HFFc6 (cell line): ENCODE results near the gene NTSR1. TPM values are rescaled to one million over a fixed set of nuclear protein-coding genes. Genes with fewer than 3 reads are reported as not detected.

Experiments used
- DNase-seq: peaks from one replicate; pipeline ENCODE4 v3.0.0-alpha.2; 2018
- H3K27ac Mint-ChIP-seq: 2 replicates; pipeline ENCODE4 v1.8.0; 2020; ENCODE audit warnings: mild to moderate bottlenecking, mixed read lengths
- H3K27me3 Mint-ChIP-seq: 2 replicates; pipeline ENCODE4 v1.8.0; 2021; ENCODE audit warnings: mild to moderate bottlenecking, moderate library complexity, mixed read lengths; ENCODE audit not compliant: insufficient read depth
- H3K36me3 Mint-ChIP-seq: 2 replicates; pipeline ENCODE4 v1.8.0; 2021; ENCODE audit warnings: low read depth, mixed read lengths
- H3K4me1 Mint-ChIP-seq: 2 replicates; pipeline ENCODE4 v1.8.0; 2020; ENCODE audit warnings: low read depth, mixed read lengths
- H3K4me3 Mint-ChIP-seq: 2 replicates; pipeline ENCODE4 v1.8.0; 2020; ENCODE audit warnings: mild to moderate bottlenecking, moderate library complexity, mixed read lengths
- H3K9me3 Mint-ChIP-seq: 2 replicates; pipeline ENCODE4 v1.8.0; 2020; ENCODE audit warnings: mild to moderate bottlenecking, mixed read lengths
- total RNA-seq, 6 experiments: library from RNA; stranded (reverse); fragmentation: NEBNext Ultra II Directional; extraction: Animal tissue kit (Norgen Biotek cat#: 25700); gene quantifications; 2 replicates in 1 of 6; 3 replicates in 5 of 6; pipeline ENCODE4 v1.2.3, GENCODE V29; 2021
- TF ChIP-seq, protein P1 (sequence below): fragments of 200-600 bp; sonication (generic); IDR thresholded peaks from 2 replicates; pipeline ENCODE4 v1.5.0; 2021; ENCODE audit warnings: antibody characterized with exemption, mild to moderate bottlenecking

Gene NTSR1
- total RNA-seq, 6 experiments from 2014 or later, result 3.1 to 6.5 (median 5.6) TPM

DNA sequence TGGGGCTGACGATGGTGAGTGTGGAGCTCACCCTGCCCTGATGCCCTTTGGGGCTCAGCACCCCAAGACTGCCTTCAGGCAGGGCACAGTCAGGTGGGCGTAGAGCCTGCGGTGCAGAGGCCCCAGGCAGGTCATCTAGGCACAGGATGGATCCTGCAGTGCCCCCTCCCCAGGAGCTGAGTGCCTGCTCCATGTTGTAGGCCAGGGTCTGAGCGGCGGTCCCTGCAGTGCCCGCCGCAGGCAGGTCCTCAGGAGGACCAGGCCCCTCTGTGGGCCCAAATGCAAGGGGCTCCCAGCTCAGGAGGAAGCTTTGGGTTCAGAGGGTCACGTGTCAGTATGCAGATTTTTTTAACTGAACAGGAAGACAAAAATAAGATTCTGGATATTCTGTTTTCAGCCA is 90.4 kb downstream of the NTSR1 start:
- TF ChIP-seq, protein P1, sequence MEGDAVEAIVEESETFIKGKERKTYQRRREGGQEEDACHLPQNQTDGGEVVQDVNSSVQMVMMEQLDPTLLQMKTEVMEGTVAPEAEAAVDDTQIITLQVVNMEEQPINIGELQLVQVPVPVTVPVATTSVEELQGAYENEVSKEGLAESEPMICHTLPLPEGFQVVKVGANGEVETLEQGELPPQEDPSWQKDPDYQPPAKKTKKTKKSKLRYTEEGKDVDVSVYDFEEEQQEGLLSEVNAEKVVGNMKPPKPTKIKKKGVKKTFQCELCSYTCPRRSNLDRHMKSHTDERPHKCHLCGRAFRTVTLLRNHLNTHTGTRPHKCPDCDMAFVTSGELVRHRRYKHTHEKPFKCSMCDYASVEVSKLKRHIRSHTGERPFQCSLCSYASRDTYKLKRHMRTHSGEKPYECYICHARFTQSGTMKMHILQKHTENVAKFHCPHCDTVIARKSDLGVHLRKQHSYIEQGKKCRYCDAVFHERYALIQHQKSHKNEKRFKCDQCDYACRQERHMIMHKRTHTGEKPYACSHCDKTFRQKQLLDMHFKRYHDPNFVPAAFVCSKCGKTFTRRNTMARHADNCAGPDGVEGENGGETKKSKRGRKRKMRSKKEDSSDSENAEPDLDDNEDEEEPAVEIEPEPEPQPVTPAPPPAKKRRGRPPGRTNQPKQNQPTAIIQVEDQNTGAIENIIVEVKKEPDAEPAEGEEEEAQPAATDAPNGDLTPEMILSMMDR, result no peak
- H3K9me3 Mint-ChIP-seq, result no peaks in the 10 kb centered on the region
- H3K4me1 Mint-ChIP-seq, result peaks cover 16% of the 10 kb centered on the region
- H3K27me3 Mint-ChIP-seq, result peaks cover 2% of the 10 kb centered on the region; the same call in 1 of the 2 replicates
- DNase-seq, result no peak
- H3K36me3 Mint-ChIP-seq, result peaks cover 14% of the 10 kb centered on the region
- H3K4me3 Mint-ChIP-seq, result no peak overlapping the region
- no peak overlapping the region for H3K27ac Mint-ChIP-seq

DNA sequence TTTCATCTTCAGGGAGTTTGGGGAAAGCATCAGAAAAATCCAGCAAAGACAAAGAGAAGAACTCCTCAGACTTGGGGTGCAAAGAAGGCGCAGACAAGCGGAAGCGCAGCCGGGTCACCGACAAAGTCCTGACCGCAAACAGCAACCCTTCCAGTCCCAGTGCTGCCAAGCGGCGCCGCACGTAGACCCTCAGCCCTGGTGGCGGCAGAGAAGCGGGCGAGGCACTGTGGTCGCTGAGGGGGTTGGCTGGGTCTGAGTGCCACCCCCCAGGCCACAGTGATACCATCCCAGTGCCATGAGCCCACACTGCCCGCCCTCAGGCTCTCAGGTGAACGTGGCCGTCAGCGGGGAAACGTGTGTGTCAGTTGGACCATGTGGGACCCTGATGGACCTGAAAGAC is 90.8 kb downstream of the NTSR1 start:
- TF ChIP-seq, protein P1, result no peak
- Mint-ChIP-seq H3K27me3 (peaks cover 2% of the 10 kb centered on the region; the same call in 1 of the 2 replicates), H3K27ac (no peak overlapping the region), H3K9me3 (no peaks in the 10 kb centered on the region), H3K4me1 (peaks cover 19% of the 10 kb centered on the region), H3K4me3 (no peak overlapping the region), H3K36me3 (peaks cover 14% of the 10 kb centered on the region)
- DNase-seq, result no peak

DNA sequence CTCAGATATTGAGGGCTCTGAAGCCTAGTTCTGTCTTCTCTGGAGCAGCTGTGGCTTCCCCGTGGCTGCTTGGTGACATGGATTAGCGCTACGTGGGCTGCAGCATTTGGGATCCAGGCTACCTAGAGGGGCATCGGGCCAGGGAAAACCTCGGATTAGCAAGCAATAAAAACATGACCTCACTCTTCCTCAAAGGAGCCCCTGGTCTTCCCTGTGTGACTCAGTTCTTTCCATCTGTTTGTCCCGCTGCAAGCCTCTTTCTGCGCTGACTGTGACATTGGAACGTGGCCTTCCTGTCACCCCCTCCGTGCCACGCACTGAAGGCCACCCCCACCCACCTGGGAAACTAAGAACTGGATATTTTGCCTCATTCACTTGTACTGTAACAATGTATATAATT is 91.2 kb downstream of the NTSR1 start:
- Mint-ChIP-seq H3K9me3 (no peaks in the 10 kb centered on the region), H3K27me3 (peaks cover 2% of the 10 kb centered on the region; the same call in 1 of the 2 replicates), H3K27ac (no peak overlapping the region), H3K4me1 (peaks cover 19% of the 10 kb centered on the region), H3K36me3 (peaks cover 14% of the 10 kb centered on the region), H3K4me3 (no peak overlapping the region)
- DNase-seq, result no peak
- TF ChIP-seq, protein P1, result no peak

DNA sequence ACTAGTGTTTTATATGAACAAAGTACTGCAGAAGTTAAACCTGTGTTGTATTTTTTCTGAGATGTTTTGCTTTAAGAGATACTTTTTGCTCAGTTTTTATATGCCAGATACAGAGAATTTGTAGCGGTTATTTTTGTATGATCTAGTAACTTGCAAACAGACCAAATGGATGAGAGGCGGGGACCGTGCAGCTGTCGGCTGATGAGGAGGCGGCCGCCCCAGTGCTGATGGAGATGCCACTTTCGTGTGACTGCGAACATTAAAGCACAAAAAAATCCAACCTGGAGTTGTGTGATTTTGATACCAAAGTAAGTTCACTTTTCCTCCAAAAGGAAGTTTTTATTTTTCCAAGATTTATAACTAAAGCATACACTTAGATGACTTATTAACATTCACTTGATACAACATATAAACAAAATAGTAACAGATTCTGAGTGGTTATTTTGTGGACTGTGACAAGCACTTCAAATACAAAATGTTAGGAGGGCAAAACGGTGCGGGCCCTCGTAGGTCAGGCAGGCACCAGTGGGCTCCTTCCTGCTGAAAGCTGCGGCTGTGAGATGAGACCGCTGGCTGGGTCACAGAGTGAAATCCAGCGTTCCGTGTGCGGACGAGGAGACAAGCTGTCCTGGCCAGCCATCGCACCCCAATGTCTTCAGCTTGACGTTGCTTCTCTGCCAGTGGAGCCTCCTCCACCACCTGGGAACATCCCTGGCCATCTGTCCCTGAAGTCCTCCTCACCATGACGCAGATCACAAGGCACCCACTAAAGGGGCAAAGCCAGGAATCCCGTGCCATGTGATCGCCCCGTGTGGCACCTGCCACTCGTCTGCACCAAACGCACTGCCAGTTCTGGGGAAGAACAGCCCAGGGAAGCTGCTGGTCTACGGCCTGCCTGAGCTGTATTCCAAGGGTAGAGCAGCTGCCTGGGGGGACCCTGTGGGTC is 92.0 kb downstream of the NTSR1 start:
- no peak for DNase-seq
- Mint-ChIP-seq H3K27me3 (peaks cover 2% of the 10 kb centered on the region; the same call in 1 of the 2 replicates), H3K4me3 (no peak overlapping the region), H3K9me3 (no peaks in the 10 kb centered on the region), H3K27ac (no peak overlapping the region), H3K4me1 (peaks cover 19% of the 10 kb centered on the region), H3K36me3 (peaks cover 14% of the 10 kb centered on the region)
- TF ChIP-seq, protein P1, result no peak

DNA sequence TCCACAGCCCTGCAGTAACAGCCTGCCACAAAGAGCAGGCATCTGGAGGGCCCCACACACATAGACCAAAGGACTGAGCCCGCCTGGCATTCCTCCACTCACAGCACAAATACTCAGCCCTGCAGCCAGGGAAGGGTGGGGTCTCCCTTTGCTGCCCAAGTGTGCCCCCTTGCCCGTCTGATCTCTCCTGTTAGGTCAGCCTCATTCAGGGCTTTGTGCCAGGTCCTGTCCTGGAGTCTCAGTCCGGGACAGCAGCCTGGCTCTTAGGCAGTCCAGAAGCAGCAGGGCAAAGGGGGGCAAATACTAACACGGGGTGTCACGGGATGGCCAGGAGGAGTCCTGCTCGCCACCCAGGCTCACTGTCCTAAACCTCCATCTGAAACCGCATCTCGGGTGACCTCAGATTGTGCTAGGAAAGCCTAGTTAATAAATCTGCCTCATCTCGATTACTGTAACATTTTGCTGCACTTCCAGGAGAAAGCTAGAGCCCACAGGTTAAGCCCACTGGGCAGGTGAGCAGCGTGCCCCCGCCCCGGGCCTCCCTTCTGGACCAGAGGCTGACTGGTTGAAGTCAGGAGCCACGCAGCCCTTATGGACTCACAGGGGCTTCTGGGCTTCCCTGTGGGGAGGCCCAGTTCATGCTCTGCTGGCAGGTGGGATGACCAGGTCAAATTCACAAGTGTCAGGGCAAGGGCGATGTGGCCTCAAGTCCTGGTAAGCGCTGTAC is 92.8 kb downstream of the NTSR1 start:
- H3K4me3 Mint-ChIP-seq, result no peak overlapping the region
- no peak for DNase-seq
- H3K9me3 Mint-ChIP-seq, result no peaks in the 10 kb centered on the region
- H3K4me1 Mint-ChIP-seq, result peaks cover 23% of the 10 kb centered on the region
- peaks cover 14% of the 10 kb centered on the region for H3K36me3 Mint-ChIP-seq
- no peak overlapping the region for H3K27ac Mint-ChIP-seq
- peaks cover 2% of the 10 kb centered on the region for H3K27me3 Mint-ChIP-seq
- TF ChIP-seq, protein P1, result no peak
